Muscle layer of colon (tissue), 2 donors: ENCODE results near the gene IRAK3.
"Not testable (repeated sequence)": the region's sequence is repeated elsewhere in the genome, so short reads cannot be mapped to it uniquely, and the experiment has no call there.

Source experiments
- H3K27ac ChIP-seq: one replicate; pipeline ENCODE4 v1.7.0; 2013; ENCODE audit warnings: low read depth, mild to moderate bottlenecking, low read length, moderate library complexity
- H3K27me3 ChIP-seq, 2 donors: one replicate each; pipeline ENCODE4 v1.7.0; 2013; ENCODE audit warnings: low read length in 2 of 2, mild to moderate bottlenecking in 2 of 2; ENCODE audit not compliant: insufficient read depth in 2 of 2, control insufficient read depth in 1 of 2
- H3K36me3 ChIP-seq: one replicate; pipeline ENCODE4 v1.7.0; 2013; ENCODE audit warnings: mild to moderate bottlenecking, low read length; ENCODE audit not compliant: insufficient read depth
- H3K4me1 ChIP-seq: one replicate; pipeline ENCODE4 v1.7.0; 2013; ENCODE audit warnings: mild to moderate bottlenecking, low read length; ENCODE audit not compliant: insufficient read depth
- H3K4me3 ChIP-seq, 2 donors: one replicate each; pipeline ENCODE4 v1.7.0; 2013; ENCODE audit warnings: low read length in 2 of 2, low read depth in 1 of 2, mild to moderate bottlenecking in 1 of 2, moderate library complexity in 1 of 2
- H3K9ac ChIP-seq: one replicate; pipeline ENCODE4 v1.7.0; 2013; ENCODE audit warnings: low read length
- H3K9me3 ChIP-seq: one replicate; pipeline ENCODE4 v1.7.0; 2013; ENCODE audit warnings: mild to moderate bottlenecking, low read length
- donor health status: abdominal sarcoma.
- donor health status: Adenocarcinoma of cecum.

The IRAK3 gene

DNA sequence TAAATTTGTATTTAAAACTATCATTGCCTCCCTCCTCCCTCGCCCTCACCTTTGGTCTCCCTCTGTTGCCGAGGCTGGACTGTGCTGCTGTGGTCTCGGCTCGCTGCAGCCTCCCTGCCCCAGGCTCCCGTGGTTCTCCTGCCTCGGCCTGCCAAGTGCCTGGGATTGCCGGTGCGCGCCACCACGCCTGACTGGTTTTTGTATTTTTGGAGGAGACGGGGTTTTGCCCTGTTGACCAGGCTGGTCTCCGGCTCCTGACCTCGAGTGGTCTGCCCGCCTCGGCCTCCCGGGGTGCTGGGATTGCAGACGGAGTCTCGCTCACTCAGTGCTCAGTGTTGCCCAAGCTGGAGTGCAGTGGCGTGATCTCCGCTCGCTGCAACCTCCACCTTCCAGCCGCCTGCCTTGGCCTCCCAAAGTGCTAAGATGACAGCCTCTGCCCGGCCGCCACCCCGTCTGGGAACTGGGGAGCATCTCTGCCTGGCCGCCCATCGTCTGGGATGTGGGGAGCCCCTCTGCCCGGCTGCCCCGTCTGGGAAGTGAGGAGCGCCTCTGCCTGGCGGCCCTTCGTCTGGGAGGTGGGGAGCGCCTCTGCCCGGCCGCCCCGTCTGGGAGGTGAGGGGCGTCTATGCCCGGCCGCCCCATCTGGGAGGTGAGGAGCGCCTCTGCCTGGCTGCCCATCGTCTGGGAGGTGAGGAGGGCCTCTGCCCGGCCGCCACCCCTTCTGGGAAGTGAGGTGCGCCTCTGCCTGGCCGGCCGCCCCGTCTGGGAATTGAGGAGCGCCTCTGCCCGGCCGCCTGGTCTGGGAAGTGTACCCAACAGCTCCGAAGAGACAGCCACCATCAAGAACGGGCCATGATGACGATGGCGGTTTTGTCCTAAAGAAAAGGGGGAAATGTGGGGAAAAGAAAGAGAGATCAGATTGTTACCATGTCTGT, 14.4 kb upstream of the IRAK3 start:
- not testable (repeated sequence) for H3K36me3 ChIP-seq, H3K4me1 ChIP-seq, H3K9me3 ChIP-seq, H3K27me3 ChIP-seq, H3K27ac ChIP-seq, H3K4me3 ChIP-seq, H3K9ac ChIP-seq

DNA sequence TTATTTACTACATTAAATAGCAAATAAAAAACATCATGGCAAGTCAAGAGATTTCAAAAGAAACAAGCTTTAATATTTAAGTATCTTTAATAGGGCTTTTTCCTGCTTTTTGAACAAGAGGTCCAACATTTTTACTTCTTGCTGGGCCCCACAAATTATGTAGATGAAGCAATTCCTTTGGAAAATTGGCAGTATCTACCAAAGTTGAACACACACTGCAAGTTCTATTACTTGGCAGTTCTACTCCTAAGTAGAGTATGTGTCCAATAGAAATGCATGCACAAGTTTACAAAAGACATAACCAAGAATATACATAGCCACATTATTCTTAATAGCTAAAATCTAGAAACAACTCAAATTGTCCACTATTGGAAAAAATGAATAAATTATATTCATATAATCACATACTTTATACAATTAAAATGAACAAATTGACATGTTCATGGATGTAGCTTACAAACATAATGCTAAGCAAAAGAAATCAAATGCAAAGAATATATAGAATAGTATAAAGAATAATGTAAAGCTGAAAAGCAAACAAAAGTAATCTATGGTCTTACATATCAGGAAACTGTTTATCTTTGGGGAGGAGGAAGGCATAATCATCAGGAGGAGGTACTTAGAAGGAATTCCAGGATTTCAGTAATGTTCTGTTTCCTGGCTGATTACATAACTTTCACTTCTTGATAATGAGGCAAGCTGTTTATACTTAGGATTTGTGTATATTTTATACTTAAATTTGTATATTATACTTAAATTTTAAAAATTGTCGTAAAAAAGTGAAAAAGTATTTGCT, 12.7 kb upstream of the IRAK3 start:
- H3K4me1 ChIP-seq, result no peaks in the 10 kb centered on the region
- H3K9ac ChIP-seq, result no peak overlapping the region
- H3K27ac ChIP-seq, result no peak overlapping the region
- H3K4me3 ChIP-seq, result no peak overlapping the region
- no peaks in the 10 kb centered on the region for H3K9me3 ChIP-seq
- H3K36me3 ChIP-seq, result no peaks in the 10 kb centered on the region
- H3K27me3 ChIP-seq, result no peaks in the 10 kb centered on the region

DNA sequence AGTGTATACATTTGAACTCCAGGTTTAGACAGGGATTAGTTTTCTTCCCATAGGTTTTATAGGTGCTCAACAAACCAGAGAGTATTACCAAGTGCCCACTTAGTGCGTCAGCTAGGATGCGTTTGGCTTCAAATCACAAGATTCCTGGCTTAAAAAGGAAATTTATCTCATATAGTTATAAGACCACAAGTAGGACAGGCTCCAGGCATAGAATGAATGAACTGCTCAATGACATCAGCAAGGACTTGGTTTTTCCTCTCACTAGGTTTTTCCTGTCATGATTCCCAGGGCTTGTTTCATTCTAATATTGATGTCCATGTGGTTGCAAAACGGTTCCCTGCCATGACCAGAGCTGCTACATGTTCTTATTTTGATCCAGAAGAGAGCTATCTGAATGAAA, 6.1 kb upstream of the IRAK3 start:
- Histone ChIP-seq H3K9me3 (no peaks in the 10 kb centered on the region), H3K4me3 (no peak overlapping the region), H3K9ac (no peak overlapping the region), H3K27me3 (no peaks in the 10 kb centered on the region), H3K36me3 (no peaks in the 10 kb centered on the region), H3K27ac (no peak overlapping the region), H3K4me1 (no peaks in the 10 kb centered on the region)

DNA sequence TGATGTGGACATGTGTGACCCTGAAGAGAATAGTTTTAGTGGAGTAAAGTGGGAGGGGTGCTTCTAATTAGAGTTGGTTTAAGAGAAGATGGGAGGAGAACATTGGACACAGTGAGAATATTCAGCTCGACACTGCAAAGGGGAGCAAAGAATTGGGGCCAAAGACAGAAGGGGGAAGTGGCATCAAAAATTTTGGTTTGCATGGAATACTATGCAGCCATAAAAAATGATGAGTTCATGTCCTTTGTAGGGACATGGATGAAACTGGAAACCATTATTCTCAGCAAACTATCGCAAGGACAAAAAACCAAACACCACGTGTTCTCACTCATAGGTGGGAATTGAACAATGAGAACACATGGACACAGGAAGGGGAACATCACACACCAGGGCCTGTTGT, 4.2 kb upstream of the IRAK3 start:
- not testable (repeated sequence) for H3K4me3 ChIP-seq, H3K4me1 ChIP-seq, H3K36me3 ChIP-seq

DNA sequence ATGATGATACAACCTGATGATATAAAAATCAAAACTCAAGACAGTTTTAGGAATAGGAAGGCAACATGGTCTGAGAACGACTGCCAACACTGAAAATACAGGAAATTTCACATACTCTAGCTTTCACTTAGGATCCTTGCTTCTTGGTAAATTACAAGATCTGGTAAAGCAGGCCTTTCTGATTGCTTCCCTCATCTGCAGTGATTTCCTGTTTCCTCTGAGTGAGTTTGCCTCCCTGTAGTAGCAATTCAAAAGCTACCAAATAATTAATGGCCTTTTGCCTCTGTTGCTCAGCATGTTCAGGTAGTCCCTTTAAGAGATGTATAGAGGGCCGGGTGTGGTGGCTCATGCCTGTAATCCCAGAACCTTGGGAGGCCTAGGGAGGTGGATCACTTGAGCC, 2.0 kb upstream of the IRAK3 start:
- H3K36me3 ChIP-seq, result no peaks in the 10 kb centered on the region

More for the DNA sequence above, 4.2 kb upstream of the IRAK3 start:
- not testable (repeated sequence) for H3K27ac ChIP-seq, H3K9me3 ChIP-seq, H3K27me3 ChIP-seq, H3K9ac ChIP-seq

DNA sequence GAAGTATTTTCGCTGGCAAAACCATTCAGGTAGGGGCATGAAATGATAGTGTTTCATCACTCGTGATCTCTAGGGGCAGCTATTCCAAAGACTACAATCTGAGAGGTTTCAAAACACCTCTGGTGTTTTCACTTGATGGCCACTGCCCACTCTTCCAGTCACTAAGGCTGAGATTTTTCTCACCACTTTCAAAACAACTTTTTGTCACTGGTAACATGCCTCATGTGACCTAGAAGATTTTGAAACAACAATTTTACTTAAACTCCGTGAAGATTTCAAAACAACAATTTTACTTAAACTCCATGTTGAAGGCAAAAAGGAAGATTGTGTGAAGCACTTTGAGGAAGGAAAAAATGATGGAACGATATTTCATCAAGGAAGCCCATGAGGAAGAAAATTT, 1.2 kb upstream of the IRAK3 start:
- Histone ChIP-seq H3K9me3 (no peaks in the 10 kb centered on the region), H3K4me3 (no peak overlapping the region), H3K9ac (no peak overlapping the region), H3K36me3 (no peaks in the 10 kb centered on the region), H3K27me3 (peaks cover 0 to 8% of the 10 kb centered on the region in 2 donors), H3K27ac (no peak overlapping the region), H3K4me1 (no peaks in the 10 kb centered on the region)

More for the DNA sequence above, 2.0 kb upstream of the IRAK3 start:
- Histone ChIP-seq H3K4me3 (no peak overlapping the region), H3K4me1 (no peaks in the 10 kb centered on the region), H3K9me3 (no peaks in the 10 kb centered on the region), H3K9ac (no peak overlapping the region), H3K27me3 (peaks cover 0 to 8% of the 10 kb centered on the region in 2 donors), H3K27ac (no peak overlapping the region)

DNA sequence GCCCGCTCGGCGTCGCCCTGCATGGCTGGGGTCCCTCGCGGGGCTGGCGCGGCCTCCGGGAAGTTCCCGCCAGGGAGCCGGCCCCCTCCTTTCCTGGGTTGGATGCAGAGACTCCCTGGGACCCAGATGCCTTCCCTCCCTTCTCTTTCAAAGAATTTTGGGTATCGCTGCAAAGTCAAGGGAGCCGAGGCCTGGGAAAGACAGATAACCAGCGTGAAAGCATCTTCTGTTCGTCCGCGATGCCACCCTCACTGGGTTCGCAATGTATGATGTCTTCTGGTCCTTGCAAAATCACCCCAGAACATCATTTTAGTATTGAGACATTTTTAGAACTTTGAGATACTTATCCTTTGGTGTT, 451 bp downstream of the IRAK3 start:
- Histone ChIP-seq H3K27ac (peak overlapping the region; percentile 7), H3K36me3 (no peaks in the 10 kb centered on the region), H3K4me3 (peak overlapping the region in 1 of 2 donors; percentile 50), H3K27me3 (peaks cover 0 to 8% of the 10 kb centered on the region in 2 donors), H3K9ac (no peak overlapping the region), H3K4me1 (no peaks in the 10 kb centered on the region), H3K9me3 (no peaks in the 10 kb centered on the region)

DNA sequence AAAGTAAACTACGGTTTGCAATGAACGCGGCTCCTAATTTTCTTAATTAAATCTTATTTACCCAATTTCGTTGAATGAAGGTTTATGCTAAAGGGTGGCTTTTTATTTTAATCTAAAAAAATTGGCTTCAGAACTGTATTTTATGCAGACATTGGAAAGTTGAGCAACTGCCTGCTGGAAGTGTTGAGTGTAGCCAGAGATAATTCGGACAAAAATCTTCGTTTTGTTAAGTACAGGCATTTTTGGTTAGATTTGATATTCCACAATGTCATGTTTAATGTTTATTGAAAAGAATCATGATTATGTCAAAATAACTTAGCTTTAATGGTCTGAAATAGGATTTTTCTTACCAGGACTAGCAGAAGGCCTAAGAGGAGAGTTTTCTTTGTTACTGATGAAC, 875 bp downstream of the IRAK3 start:
- no peak overlapping the region for H3K9ac ChIP-seq
- no peaks in the 10 kb centered on the region for H3K4me1 ChIP-seq
- peak overlapping the region in 1 of 2 donors; percentile 50 for H3K4me3 ChIP-seq

DNA sequence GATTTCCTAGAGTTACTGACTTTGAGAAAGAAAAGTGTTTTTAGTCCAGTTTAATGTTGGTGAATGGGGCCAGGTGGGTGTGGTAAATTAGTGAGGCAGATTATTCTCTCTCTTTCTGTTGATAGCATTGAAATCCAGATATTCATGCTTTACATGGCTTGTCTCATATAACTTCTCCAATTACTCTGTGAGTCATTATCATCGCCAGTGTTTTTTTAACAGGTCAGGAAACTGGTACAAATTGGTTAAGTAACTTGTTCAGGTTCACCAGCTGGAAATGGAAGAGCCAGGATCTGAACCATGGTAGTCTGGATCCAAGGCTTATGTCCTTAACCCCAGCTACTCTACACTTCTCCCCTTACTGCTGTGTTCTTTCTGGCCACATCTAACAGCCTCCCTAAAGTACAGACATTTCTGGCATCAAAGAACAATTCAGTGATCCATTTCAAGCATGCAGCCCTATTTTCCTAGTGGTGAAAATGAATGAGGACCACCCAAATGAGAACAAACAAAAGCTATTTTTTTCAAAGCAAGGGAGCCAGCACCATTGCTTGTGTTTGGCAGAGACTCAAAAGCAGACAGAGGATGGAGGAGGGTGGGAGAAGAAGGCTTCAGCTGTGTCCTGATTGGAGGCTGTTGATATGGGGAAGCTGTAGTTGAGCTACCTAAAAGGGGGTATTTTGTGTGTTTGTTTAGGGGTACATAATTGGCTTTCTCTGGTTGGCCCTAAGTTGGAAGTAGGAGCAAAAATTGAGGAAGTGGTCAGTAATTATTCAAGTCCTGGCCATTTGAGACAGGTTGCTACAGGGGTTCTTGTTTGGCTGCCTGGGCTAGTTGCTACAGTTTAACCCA, 1.7 kb downstream of the IRAK3 start:
- Histone ChIP-seq H3K36me3 (no peaks in the 10 kb centered on the region), H3K4me1 (no peaks in the 10 kb centered on the region), H3K27ac (no peak overlapping the region), H3K9ac (no peak overlapping the region), H3K27me3 (peaks cover 0 to 8% of the 10 kb centered on the region in 2 donors), H3K9me3 (no peaks in the 10 kb centered on the region), H3K4me3 (no peak overlapping the region)

More for the DNA sequence above, 875 bp downstream of the IRAK3 start:
- Histone ChIP-seq H3K36me3 (no peaks in the 10 kb centered on the region), H3K9me3 (no peaks in the 10 kb centered on the region), H3K27ac (no peak overlapping the region), H3K27me3 (peaks cover 0 to 8% of the 10 kb centered on the region in 2 donors)

GRCh38 chr12:66191547-66192126, 2.6 kb downstream of the IRAK3 start:
- peaks cover 0 to 8% of the 10 kb centered on the region in 2 donors for H3K27me3 ChIP-seq
- H3K4me1 ChIP-seq, result no peaks in the 10 kb centered on the region
- no peak overlapping the region for H3K4me3 ChIP-seq
- no peak overlapping the region for H3K9ac ChIP-seq
- no peak overlapping the region for H3K27ac ChIP-seq
- no peaks in the 10 kb centered on the region for H3K36me3 ChIP-seq
- no peaks in the 10 kb centered on the region for H3K9me3 ChIP-seq

- Histone ChIP-seq H3K4me3 (no peak overlapping the region), H3K27ac (no peak overlapping the region), H3K9me3 (no peaks in the 10 kb centered on the region), H3K9ac (no peak overlapping the region), H3K27me3 (no peaks in the 10 kb centered on the region), H3K4me1 (peaks cover 10% of the 10 kb centered on the region), H3K36me3 (no peaks in the 10 kb centered on the region)
Observed at GRCh38 chr12:66194122-66194521, 5.1 kb downstream of the IRAK3 start.
